ENCODE results near the gene SPAM1.
"Not testable (repeated sequence)": the region's sequence is repeated elsewhere in the genome, so short reads cannot be mapped to it uniquely, and the experiment has no call there.

Gene SPAM1

GRCh38 chr7:123948136-123948535, 23.1 kb downstream of the SPAM1 start:
- DNase-seq (ENCODE audit: low read depth) = no peak

GRCh38 chr7:123958186-123958703, 33.2 kb downstream of the SPAM1 start:
- no peak for DNase-seq (ENCODE audit: low read depth)

- no peak for DNase-seq (ENCODE audit: low read depth)
Measured at GRCh38 chr7:123961771-123962170, 36.7 kb downstream of the SPAM1 start.

- DNase-seq (ENCODE audit: low read depth) = no peak
Measured at GRCh38 chr7:123966936-123967335, 41.9 kb downstream of the SPAM1 start.

GRCh38 chr7:123972045-123972444, 47.0 kb downstream of the SPAM1 start:
- no peak for DNase-seq (ENCODE audit: low read depth)

- no peak for DNase-seq (ENCODE audit: low read depth)
Measured at GRCh38 chr7:123972831-123973230, 47.8 kb downstream of the SPAM1 start.

GRCh38 chr7:123974326-123974908, 49.4 kb downstream of the SPAM1 start:
- DNase-seq (ENCODE audit: low read depth) = no peak

- no peak for DNase-seq (ENCODE audit: low read depth)
Measured at GRCh38 chr7:123975084-123975483, 50.0 kb downstream of the SPAM1 start.

- DNase-seq (ENCODE audit: low read depth) = no peak
Measured at GRCh38 chr7:123977081-123977480, 52.0 kb downstream of the SPAM1 start.

GRCh38 chr7:123979876-123980275, 54.8 kb downstream of the SPAM1 start:
- DNase-seq (ENCODE audit: low read depth) = no peak

- DNase-seq (ENCODE audit: low read depth) = no peak
Measured at GRCh38 chr7:123987445-123987844, 62.4 kb downstream of the SPAM1 start.

- no peak for DNase-seq (ENCODE audit: low read depth)
Measured at GRCh38 chr7:123992913-123993518, 68.0 kb downstream of the SPAM1 start.

- no peak for DNase-seq (ENCODE audit: low read depth)
Measured at GRCh38 chr7:123993996-123994395, 69.0 kb downstream of the SPAM1 start.

GRCh38 chr7:123994449-123994848, 69.4 kb downstream of the SPAM1 start:
- DNase-seq (ENCODE audit: low read depth) = no peak

GRCh38 chr7:123995617-123996326, 70.7 kb downstream of the SPAM1 start:
- no peak for DNase-seq (ENCODE audit: low read depth)

GRCh38 chr7:123996327-123996625, 71.2 kb downstream of the SPAM1 start:
- DNase-seq (ENCODE audit: low read depth) = no peak

GRCh38 chr7:123998921-123999320, 73.9 kb downstream of the SPAM1 start:
- DNase-seq (ENCODE audit: low read depth) = no peak

- DNase-seq (ENCODE audit: low read depth) = no peak
Measured at GRCh38 chr7:123999703-124000102, 74.7 kb downstream of the SPAM1 start.

- not testable (repeated sequence) for DNase-seq (ENCODE audit: low read depth)
Measured at GRCh38 chr7:124008296-124008695, 83.3 kb downstream of the SPAM1 start.

- no peak for DNase-seq (ENCODE audit: low read depth)
Measured at GRCh38 chr7:124009321-124009720, 84.3 kb downstream of the SPAM1 start.

Measured in activated T-cell treated with anti-CD3 and anti-CD28 coated beads for 24 hours (primary cell).